H7 (cell line): ENCODE results near the gene CTSC. TPM values are rescaled to one million over a fixed set of nuclear protein-coding genes. Genes with fewer than 3 reads are reported as not detected.
A peak's percentile ranks its signal among the peaks of the same experiment; 100 is the strongest.
"Not testable (repeated sequence)": the region's sequence is repeated elsewhere in the genome, so short reads cannot be mapped to it uniquely, and the experiment has no call there.

ENCODE experiments used
- DNase-seq: peaks from one replicate; pipeline ENCODE4 v3.0.0; 2012
- H3K27me3 ChIP-seq: 2 replicates; pipeline ENCODE4 v1.6.0; 2011; ENCODE audit warnings: mild to moderate bottlenecking, low read length; ENCODE audit not compliant: control insufficient read depth, insufficient read depth
- H3K36me3 ChIP-seq: replicated peaks from 2 replicates; pipeline ENCODE4 v1.5.1; 2011; ENCODE audit warnings: low read length; ENCODE audit not compliant: control insufficient read depth, insufficient read depth
- H3K4me3 ChIP-seq: 2 replicates; pipeline ENCODE4 v1.5.1; 2011; ENCODE audit warnings: low read depth, mild to moderate bottlenecking, control low read depth, low read length, moderate library complexity; ENCODE audit not compliant: insufficient read depth
- total RNA-seq: library from RNA; depleted of rRNA; stranded (reverse); fragments of >200 nt; shearing (Covaris generic); gene quantifications from 2 replicates; pipeline ENCODE4 v1.2.3, GENCODE V29; 2014

The CTSC gene
- total RNA-seq, 1 experiment from 2014 or later, result 329 TPM

DNA sequence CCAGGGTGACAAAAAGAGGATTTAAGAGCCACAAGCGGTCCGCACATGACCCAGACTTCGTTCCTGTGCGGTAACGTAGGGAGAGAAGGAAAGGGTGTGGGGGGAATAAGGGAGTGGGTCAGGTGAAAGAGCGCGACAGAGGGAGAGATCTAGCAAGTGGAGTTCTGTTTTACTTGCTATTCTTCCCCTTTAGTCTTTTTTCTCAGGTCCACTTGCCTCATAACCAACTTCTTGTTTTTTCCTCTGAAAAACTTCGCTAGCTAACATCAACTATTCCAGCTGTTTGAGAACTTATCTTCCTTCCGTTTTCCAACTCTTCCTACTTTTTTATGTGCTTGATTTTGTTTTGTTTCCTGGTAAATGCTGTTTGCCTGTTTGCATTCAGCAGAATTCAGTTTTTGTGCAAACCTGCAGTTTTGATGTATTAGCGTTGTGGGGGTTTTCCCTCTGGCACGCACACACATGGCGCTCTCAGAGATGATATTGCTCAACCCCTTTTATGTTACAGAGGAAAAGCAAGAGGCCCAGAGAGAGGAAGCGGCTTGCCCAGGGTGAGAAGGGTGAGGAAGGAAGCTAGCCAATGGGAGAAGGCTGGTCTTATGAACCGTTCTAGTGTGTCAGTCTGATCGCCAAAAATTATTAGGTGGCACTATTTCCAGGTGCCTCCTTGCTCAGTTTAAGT is 592 bp upstream of the CTSC start:
- peak; percentile 23 for DNase-seq

DNA sequence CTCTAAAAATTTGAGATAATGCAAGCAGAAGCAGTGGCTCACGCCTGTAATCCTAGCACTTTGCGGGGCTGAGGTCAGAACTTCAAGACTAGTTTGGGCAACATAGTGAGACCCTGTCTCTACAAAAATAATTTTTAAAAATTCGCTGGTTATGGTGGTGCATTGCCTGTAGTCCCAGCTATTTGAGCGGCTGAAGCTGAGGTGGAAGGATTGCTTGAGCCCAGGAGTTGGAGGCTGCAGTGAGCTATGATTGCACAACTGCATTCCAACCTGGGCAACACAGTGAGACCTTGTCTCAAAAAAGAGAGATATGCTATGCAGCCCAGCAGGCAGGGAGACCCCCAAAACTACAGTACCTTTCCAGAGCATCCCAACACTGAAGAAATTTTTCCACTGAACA is 2.3 kb downstream of the CTSC start:
- H3K36me3 ChIP-seq, result peaks cover 12% of the 10 kb centered on the region
- H3K27me3 ChIP-seq, result no peaks in the 10 kb centered on the region
- no peak overlapping the region; the same call in 1 of the 2 replicates for H3K4me3 ChIP-seq
- no peak for DNase-seq

More for the DNA sequence above, 592 bp upstream of the CTSC start:
- Histone ChIP-seq H3K27me3 (no peaks in the 10 kb centered on the region), H3K4me3 (peak overlapping the region; percentile 93), H3K36me3 (peaks cover 8% of the 10 kb centered on the region)

DNA sequence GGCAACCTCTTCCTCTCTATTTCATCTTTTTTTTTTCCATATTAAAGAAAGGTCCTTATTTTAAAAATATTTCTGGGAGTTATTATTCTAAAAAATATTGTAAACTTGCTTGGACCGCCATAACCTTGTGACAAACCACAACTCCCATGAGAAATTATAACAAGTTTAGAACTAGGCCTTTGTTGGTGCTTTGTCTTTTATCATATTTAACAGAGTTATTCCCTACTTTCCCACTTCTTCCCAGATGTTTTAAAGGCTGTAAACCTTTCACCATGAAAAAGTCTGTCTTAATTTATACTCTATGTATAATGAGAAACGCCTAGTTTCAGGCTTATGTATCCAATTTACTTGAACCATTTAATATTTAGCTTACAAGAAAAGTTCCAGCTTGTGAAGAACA is 3.7 kb downstream of the CTSC start:
- Histone ChIP-seq H3K4me3 (no peak overlapping the region), H3K36me3 (peaks cover 12% of the 10 kb centered on the region), H3K27me3 (no peaks in the 10 kb centered on the region)
- no peak for DNase-seq

DNA sequence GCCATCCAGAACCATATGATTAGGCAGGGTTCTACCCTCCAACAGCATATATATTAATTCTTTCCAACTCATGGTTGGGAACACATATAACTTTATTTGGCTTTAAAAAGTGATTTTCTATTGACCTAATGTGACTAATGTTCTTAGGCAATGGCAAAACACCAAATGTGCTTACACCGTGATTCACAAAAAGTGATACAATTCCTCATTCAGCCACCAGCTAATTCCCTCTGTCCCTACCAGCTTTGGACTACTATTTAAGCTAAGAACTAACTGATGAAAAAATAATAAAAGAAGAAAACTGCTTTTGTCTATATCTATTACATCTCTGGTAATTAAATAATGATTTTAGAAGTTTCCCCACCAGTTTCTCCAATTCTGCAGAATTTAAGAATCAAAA is 4.7 kb downstream of the CTSC start:
- Histone ChIP-seq H3K36me3 (peaks cover 14% of the 10 kb centered on the region), H3K4me3 (no peak overlapping the region), H3K27me3 (no peaks in the 10 kb centered on the region)
- DNase-seq, result no peak

DNA sequence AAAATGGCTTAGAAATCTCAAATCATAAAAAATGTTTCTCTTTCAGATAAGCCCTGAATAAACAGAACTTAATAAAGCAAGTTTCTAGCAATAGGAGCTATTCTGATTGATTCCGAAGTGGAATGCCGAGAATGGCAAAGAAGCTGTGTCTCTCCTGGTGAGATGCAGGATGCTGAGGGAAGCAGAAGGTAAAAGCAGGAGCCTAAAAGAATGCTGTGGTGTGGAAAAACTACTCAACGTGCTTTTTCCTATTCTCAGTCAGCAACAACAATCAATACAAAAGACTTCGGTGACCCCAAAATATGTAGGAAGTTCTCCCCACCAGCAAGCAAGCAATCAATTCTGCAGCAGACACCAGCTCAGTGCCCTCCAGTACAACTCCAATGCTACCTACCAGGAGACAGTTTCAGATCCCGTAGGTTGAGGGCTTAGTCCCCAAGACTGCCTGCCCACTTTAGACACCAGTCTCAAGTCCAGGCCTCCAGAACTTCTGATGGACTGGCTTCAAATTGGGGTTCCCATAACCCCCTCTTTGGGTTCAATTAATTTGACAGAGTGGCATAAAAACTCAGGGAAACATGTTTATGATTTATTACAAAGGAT is 6.6 kb downstream of the CTSC start:
- Histone ChIP-seq H3K36me3 (peaks cover 15% of the 10 kb centered on the region), H3K27me3 (no peaks in the 10 kb centered on the region), H3K4me3 (no peak overlapping the region)
- DNase-seq, result no peak

DNA sequence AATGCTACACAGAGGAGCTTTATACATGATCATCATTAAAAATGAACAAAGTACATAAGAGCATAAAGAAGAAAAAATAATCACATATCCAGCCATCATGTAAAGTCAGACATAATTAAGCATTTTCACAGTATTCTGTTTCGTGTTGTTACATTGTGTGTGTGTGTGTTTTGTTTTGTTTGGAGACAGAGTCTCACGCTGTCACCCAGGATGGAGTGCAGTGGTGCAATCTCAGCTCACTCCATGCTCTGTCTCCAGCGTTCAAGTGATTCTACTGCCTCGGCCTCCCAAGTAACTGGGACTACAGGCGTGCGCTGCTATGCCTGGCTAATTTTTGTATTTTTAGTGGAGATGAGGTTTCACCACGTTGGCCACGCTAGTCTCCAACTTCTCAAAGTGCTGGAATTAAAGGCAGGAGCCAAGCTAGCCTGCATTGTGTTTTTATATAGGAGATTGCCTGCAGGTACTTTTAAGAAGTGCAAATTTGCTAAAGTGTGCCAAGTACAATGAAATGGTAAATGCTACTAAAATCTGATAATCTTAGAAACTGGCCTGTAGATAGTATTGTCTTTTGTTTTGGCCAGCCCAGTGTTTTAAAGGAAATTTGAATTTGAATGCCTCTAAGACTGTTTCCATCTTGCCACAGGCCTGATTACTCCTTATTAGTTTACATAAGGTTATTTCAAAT is 7.8 kb downstream of the CTSC start:
- peaks cover 11% of the 10 kb centered on the region for H3K36me3 ChIP-seq
- H3K4me3 ChIP-seq, result no peak overlapping the region
- no peak for DNase-seq
- H3K27me3 ChIP-seq, result no peaks in the 10 kb centered on the region

DNA sequence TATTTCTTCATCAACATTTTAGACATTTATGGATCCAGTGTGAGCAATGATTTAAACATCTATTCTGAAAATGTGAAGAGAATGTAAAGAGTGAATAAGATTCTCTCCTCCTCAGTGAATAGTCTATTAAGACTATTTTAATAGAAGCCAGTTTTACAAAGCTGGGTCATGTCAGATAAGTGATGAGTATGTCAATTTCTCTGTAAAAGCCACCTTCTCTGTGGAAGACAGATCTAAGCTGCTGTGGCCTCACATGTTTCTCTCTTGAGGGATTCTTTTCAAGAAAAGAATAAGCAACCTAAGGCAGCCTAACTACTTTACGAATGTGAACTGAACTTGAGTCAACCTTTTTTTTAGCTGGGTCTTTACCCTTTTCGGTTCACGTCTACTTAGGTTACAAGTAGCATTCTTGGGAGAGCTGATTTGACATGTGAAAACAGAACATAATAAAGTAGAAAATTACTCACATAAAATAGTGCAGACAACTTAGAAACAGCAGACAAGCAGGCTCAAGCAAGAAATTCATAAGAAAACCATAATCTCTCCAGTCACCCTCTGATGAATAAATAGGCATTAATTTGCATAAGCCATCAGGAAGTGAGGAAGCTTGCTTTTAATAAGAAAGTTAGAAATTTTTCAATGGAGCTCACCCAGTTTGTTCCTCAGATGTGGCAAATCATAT is 9.9 kb downstream of the CTSC start:
- H3K27me3 ChIP-seq, result no peaks in the 10 kb centered on the region
- peaks cover 10% of the 10 kb centered on the region for H3K36me3 ChIP-seq
- DNase-seq, result no peak
- H3K4me3 ChIP-seq, result no peak overlapping the region

DNA sequence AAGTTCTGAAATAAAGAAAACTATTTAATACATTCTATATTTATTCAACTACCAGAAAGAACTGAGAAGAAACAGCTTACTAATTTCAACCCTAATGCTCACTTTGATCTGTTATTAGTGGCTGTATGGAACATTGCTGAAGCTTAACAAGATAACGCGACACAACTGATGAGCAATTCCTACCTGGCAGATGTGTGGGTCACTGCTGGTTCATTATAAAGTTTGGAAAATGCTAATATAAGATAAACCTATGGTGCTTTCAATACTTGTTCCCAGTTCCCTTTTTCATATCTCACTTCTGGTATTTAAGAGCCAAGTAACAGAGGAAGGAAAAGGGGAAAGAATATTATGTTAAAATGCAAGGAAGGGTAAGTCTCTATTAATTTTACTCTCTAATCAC is 10.5 kb downstream of the CTSC start:
- no peak for DNase-seq

DNA sequence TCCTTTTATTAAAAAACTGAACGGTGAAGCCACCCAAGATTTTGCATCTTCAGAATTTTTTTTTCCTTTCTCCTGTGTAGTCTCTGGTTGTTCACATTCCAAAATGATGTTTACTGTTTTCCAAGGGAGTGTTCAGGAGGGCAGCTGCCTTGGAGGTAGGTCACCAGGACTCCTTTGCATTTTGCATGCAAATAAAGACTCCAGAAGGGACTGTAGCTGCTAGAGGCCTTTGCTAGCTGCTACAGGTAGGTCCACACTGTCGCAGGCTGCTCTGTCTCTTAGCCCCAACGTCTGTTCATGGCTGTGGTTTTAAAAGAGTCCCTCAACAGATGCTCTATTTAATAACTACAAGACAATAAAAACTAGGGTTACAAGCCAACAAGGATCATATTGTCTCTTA is 11.4 kb downstream of the CTSC start:
- Histone ChIP-seq H3K36me3 (peaks cover 9% of the 10 kb centered on the region), H3K4me3 (no peak overlapping the region), H3K27me3 (no peaks in the 10 kb centered on the region)
- no peak for DNase-seq

More for the DNA sequence above, 10.5 kb downstream of the CTSC start:
- Histone ChIP-seq H3K36me3 (peaks cover 10% of the 10 kb centered on the region), H3K4me3 (no peak overlapping the region), H3K27me3 (no peaks in the 10 kb centered on the region)

DNA sequence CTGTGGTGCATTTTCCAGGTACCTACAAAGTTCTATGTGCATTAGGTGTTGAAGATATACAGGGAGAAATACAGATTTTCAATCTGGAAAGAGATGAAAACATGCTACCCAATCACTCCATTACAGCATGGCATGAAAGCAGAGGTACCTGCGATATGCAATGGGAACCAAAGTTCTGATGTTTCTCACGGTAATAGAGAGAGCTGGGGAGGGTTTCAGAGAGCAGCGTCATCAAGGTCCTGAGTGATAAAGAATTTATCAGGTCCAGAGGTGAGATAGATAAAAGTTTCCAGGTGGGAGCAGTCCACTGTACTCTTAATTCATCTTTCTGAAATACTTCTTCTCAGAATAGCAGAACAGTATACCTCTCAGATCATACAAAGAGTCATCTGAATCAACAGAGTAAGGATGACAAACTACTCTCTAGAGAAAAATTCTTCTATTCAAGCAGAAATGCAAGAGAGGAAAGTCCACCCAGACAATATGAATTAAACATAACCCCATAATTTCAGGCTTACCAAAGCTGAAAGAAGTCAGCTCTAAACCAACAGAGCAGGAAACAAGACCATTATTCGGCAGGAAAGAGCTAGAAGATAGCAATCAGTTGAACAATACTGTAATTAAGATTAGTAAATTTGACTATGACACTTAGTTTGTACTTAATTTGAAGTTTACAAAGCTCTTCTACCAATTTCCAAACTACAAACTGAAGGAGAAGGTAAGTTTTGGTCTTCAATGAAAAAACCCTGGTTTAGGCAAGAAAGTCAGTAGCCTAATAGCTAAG is 12.8 kb downstream of the CTSC start:
- H3K36me3 ChIP-seq, result peaks cover 6% of the 10 kb centered on the region
- DNase-seq, result no peak
- H3K27me3 ChIP-seq, result no peaks in the 10 kb centered on the region
- no peak overlapping the region for H3K4me3 ChIP-seq

DNA sequence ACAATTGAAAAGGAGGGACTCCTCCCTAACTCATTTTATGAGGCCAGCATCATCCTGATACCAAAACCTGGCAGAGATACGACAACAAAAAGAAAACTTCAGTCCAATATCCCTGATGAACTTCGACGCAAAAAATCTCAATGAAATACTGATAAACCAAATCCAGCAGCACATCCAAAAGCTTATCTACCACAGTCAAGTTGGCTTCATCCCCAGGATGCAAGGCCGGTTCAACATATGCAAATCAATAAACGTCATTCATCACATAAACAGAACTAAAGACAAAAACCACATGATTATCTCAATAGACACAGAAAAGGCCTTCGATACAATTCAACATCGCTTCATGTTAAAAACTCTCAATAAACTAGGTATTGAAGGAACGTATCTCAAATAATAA is 14.7 kb downstream of the CTSC start:
- not testable (repeated sequence) for H3K27me3 ChIP-seq, H3K36me3 ChIP-seq, DNase-seq, H3K4me3 ChIP-seq

DNA sequence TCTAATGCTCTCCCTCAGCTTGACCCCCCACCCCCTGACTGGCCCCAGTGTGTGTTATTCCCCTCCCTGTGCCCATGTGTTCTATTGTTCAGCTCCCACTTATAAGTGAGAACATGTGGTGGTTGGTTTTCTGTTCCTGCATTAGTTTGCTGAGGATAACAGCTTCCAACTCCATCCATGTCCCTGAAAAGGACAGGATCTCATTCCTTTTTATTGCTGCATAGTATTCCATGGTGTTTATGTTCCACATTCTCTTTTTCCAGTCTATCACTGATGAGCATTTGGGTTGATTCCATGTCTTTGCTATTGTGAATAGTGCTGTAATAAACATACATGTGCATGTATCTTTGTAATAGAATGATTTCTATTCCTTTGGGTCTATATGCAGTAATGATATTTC is 16.1 kb downstream of the CTSC start:
- not testable (repeated sequence) for H3K36me3 ChIP-seq, H3K4me3 ChIP-seq, H3K27me3 ChIP-seq, DNase-seq

DNA sequence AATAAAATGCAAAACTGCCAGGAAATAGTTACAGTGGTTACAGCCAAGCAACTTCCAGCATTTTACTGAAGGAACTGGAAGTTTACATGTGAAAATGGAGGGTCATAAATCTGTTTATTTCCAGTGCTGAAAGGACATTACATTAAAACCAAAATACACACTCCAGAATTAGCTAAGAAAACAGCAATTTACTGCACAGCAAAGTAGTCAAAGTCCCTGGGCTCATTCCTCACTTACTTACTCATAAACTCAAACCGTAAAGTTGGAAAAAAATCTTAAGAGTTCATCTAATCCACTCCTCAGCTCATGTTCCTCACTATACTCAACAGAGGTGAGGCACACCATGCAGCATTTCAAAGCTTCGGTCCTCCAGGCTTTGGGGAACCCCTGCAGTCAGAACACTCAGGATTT is 17.4 kb downstream of the CTSC start:
- DNase-seq, result no peak
- no peak overlapping the region for H3K4me3 ChIP-seq
- H3K36me3 ChIP-seq, result peaks cover 2% of the 10 kb centered on the region
- no peaks in the 10 kb centered on the region for H3K27me3 ChIP-seq

DNA sequence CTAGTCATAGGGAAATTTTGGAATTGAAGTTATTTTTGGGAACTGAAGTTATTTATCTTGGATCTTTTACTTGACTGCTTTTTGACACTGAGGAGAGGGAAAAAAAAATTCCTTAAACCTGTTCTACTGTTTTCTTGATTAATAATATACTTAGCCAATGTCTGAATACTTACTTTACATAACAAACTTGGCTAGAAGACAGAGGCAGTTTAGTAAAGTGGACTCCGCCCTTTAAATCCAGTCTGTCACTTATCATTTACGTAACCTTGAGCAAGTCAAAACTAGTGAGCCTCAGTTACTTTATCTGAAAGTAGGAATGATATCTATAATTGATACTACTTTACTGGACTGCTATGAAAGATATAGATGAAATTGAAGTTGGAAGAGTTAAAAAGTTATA is 19.5 kb downstream of the CTSC start:
- Histone ChIP-seq H3K27me3 (no peaks in the 10 kb centered on the region), H3K4me3 (no peak overlapping the region), H3K36me3 (no peaks in the 10 kb centered on the region; the same call in 1 of the 2 replicates)
- no peak for DNase-seq
